Measurements from ENCODE around the gene FICD. TPM values are rescaled to one million over a fixed set of nuclear protein-coding genes. Genes with fewer than 3 reads are reported as not detected.

Gene FICD
- total RNA-seq, 4 donors from 2014 or later = 1.1 to 9.6 (median 6.2) TPM

- Histone ChIP-seq H3K4me1 (no peaks in the 10 kb centered on the region), H3K9me3 (no peaks in the 10 kb centered on the region), H3K27me3 (peaks cover 9% of the 10 kb centered on the region), H3K36me3 (no peaks in the 10 kb centered on the region), H3K27ac (no peak overlapping the region), H3K4me3 (no peak overlapping the region)
- no peak for TF ChIP-seq POLR2AphosphoS5 (IDR thresholded peaks at IDR 0.05)
- no peak for TF ChIP-seq EP300 (IDR thresholded peaks at IDR 0.05; ENCODE audit: low read depth)
- no peak for TF ChIP-seq CTCF (IDR thresholded peaks at IDR 0.05)
- no peak for TF ChIP-seq POLR2A (IDR thresholded peaks at IDR 0.05)
- 46 to 47% methylated on average over 4 to 11 of the region's 11 CpGs for WGBS, 2 donors (ENCODE audit: low coverage in 1 of 2)
- intact Hi-C loops (cut with DNase I; ENCODE audit: low total_unique reads) = no loop called here
- in situ Hi-C loops (cut with MboI; ENCODE audit: low pct_ligation_motif_present in 1 of 4, low pct_unique_long_range_greater_than_20kb in 1 of 4, low sequenced_read_pairs in 3 of 4) = no loop called here
- no peak for DNase-seq
Measured at GRCh38 chr12:108495823-108496579, 19.1 kb upstream of the FICD start.

GRCh38 chr12:108498136-108498535 is 16.9 kb upstream of the FICD start:
- no peak overlapping the region for H3K4me3 ChIP-seq
- no peak for DNase-seq
- peaks cover 6 to 10% of the 10 kb centered on the region in 2 donors for H3K9me3 ChIP-seq
- no peaks in the 10 kb centered on the region for H3K36me3 ChIP-seq
- H3K27me3 ChIP-seq = peaks cover 1% of the 10 kb centered on the region
- TF ChIP-seq POLR2A (IDR thresholded peaks at IDR 0.05) (no peak), EP300 (IDR thresholded peaks at IDR 0.05; ENCODE audit: low read depth) (no peak), POLR2AphosphoS5 (IDR thresholded peaks at IDR 0.05) (no peak), CTCF (IDR thresholded peaks at IDR 0.05) (no peak)
- H3K27ac ChIP-seq = no peak overlapping the region
- intact Hi-C loops (cut with DNase I; ENCODE audit: low total_unique reads) = no loop called here
- in situ Hi-C loops (cut with MboI; ENCODE audit: low pct_ligation_motif_present in 1 of 4, low pct_unique_long_range_greater_than_20kb in 1 of 4, low sequenced_read_pairs in 3 of 4) = no loop called here
- H3K4me1 ChIP-seq = no peaks in the 10 kb centered on the region
- 61 to 83% methylated on average over 3 to 11 of the region's 11 CpGs for WGBS, 2 donors (ENCODE audit: low coverage in 1 of 2)

DNA sequence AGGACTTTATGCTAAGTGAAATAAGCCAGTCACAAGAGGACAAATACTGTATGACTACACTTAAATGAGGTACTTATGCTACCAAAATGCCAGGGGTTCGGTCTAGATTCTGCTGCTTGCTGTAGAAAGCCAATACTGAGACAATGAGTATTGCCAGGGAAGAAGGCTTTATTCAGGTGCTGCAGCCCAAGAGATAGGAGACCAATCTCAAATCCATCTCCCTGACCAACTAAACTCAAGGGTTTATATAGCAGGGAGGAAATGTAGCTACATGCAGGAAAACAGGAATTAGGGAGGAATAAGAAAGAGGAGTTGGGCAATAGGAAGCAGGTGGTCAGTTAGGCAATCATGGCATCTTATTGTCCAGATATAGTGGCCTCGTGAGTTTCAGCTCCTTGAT is 12.2 kb upstream of the FICD start:
- H3K27ac ChIP-seq = no peak overlapping the region
- intact Hi-C loops (cut with DNase I; ENCODE audit: low total_unique reads) = no loop called here
- 82 to 87% methylated on average over 2 of the region's 2 CpGs for WGBS, 2 donors (ENCODE audit: low coverage in 1 of 2)
- H3K36me3 ChIP-seq = no peaks in the 10 kb centered on the region
- no peak overlapping the region for H3K4me3 ChIP-seq
- DNase-seq = no peak
- H3K4me1 ChIP-seq = no peaks in the 10 kb centered on the region
- no peak for TF ChIP-seq EP300 (IDR thresholded peaks at IDR 0.05; ENCODE audit: low read depth)
- no peak for TF ChIP-seq POLR2AphosphoS5 (IDR thresholded peaks at IDR 0.05)
- TF ChIP-seq POLR2A (IDR thresholded peaks at IDR 0.05) = no peak
- TF ChIP-seq CTCF (IDR thresholded peaks at IDR 0.05) = no peak
- no peaks in the 10 kb centered on the region for H3K27me3 ChIP-seq
- peaks cover 9 to 13% of the 10 kb centered on the region in 2 donors for H3K9me3 ChIP-seq
- in situ Hi-C loops (cut with MboI; ENCODE audit: low pct_ligation_motif_present in 1 of 4, low pct_unique_long_range_greater_than_20kb in 1 of 4, low sequenced_read_pairs in 3 of 4) = no loop called here

GRCh38 chr12:108505129-108505528 is 9.9 kb upstream of the FICD start:
- Histone ChIP-seq H3K4me1 (no peaks in the 10 kb centered on the region), H3K27ac (no peak overlapping the region), H3K36me3 (no peaks in the 10 kb centered on the region), H3K9me3 (peaks cover 9 to 13% of the 10 kb centered on the region in 2 donors), H3K4me3 (no peak overlapping the region), H3K27me3 (no peaks in the 10 kb centered on the region)
- no peak for DNase-seq
- in situ Hi-C loops (cut with MboI; ENCODE audit: low pct_ligation_motif_present in 1 of 4, low pct_unique_long_range_greater_than_20kb in 1 of 4, low sequenced_read_pairs in 3 of 4) (no loop called here), intact Hi-C loops (cut with DNase I; ENCODE audit: low total_unique reads) (no loop called here)
- no peak for TF ChIP-seq EP300 (IDR thresholded peaks at IDR 0.05; ENCODE audit: low read depth)
- TF ChIP-seq CTCF (IDR thresholded peaks at IDR 0.05) = no peak
- TF ChIP-seq POLR2AphosphoS5 (IDR thresholded peaks at IDR 0.05) = no peak
- no peak for TF ChIP-seq POLR2A (IDR thresholded peaks at IDR 0.05)
- 73 to 74% methylated on average over 4 to 7 of the region's 7 CpGs for WGBS, 2 donors (ENCODE audit: low coverage in 1 of 2)
